GM12878 (cell line): Measurements from ENCODE around the gene PRRC2C. TPM values are rescaled to one million over a fixed set of nuclear protein-coding genes. Genes with fewer than 3 reads are reported as not detected.

Source experiments
- ATAC-seq: fragments of 200-7000 bp; cut with Tn5 transposase; 3 replicates; pipeline ENCODE4 v1.9.1; 2020; ENCODE audit warnings: mild to moderate bottlenecking, moderate library complexity
- BruUV-seq: library from RNA; stranded (reverse); fragments of 400-500 nt; replicated peaks from 2 replicates; lab custom pipeline; 2021; lab: Mats Ljungman, UMichigan
- CTCF ChIA-PET: fragments of 300-600 bp; sonication (Branson Sonifier 250); formaldehyde crosslinking; extraction: SDS; loops from one replicate; lab custom pipeline; 2021; ENCODE audit warnings: inconsistent platforms; lab: Yijun Ruan, JAX
- POLR2A ChIA-PET: fragments of 350-600 bp; formaldehyde crosslinking; extraction: SDS; loops from one replicate; lab custom pipeline; 2021; ENCODE audit warnings: inconsistent platforms; lab: Charles Lee
- RAD21 ChIA-PET: fragments of 300-600 bp; sonication (Branson Sonifier 250); formaldehyde crosslinking; loops from one replicate; lab custom pipeline; 2023; ENCODE audit warnings: antibody characterized with exemption; ENCODE audit not compliant: unreplicated experiment; lab: Charles Lee
- SMC1A ChIA-PET: fragments of 300-600 bp; sonication (Branson Sonifier 250); formaldehyde crosslinking; loops from one replicate; lab custom pipeline; 2023; ENCODE audit not compliant: unreplicated experiment, uncharacterized antibody; lab: Charles Lee
- DNase-seq: peaks from one replicate; pipeline ENCODE4 v3.0.0-alpha.2; 2011; ENCODE audit warnings: low read depth, low spot score
- FAIRE-seq: peaks from 3 replicates; lab custom pipeline; 2011; peaks lifted over from hg19 to GRCh38; lab: Jason Lieb, UNC
- H2AFZ ChIP-seq: 2 replicates; pipeline ENCODE4 v1.6.0; 2011; ENCODE audit warnings: low read depth, low read length, control low read depth; ENCODE audit not compliant: control insufficient read depth
- H3K27ac ChIP-seq: 2 replicates; pipeline ENCODE4 v1.5.1; 2011; ENCODE audit warnings: control low read depth; ENCODE audit not compliant: control insufficient read depth, insufficient read depth
- H3K27me3 ChIP-seq, 2 experiments: replicated peaks in 1 of 2; 2 replicates each; pipeline versions ENCODE4 v1.6.0 to v1.6.1; 2011; ENCODE audit warnings: low read length in 1 of 2; ENCODE audit not compliant: control insufficient read depth in 2 of 2, insufficient read depth in 2 of 2
- H3K36me3 ChIP-seq, 2 experiments: 2 replicates each; pipeline ENCODE4 v1.5.1; 2011; ENCODE audit warnings: low read length in 1 of 2; ENCODE audit not compliant: control insufficient read depth in 2 of 2, insufficient read depth in 2 of 2
- H3K4me1 ChIP-seq: 2 replicates; pipeline ENCODE4 v1.6.1; 2011; ENCODE audit warnings: mild to moderate bottlenecking, low read length, moderate library complexity, mixed read lengths; ENCODE audit not compliant: control insufficient read depth, insufficient read depth
- H3K4me2 ChIP-seq: 2 replicates; pipeline ENCODE4 v1.6.0; 2011; ENCODE audit warnings: control low read depth; ENCODE audit not compliant: control insufficient read depth, insufficient read depth
- H3K4me3 ChIP-seq: fragments of 200-600 bp; sonication (generic); 2 replicates; pipeline ENCODE4 v1.5.1; 2016
- H3K79me2 ChIP-seq: 2 replicates; pipeline ENCODE4 v1.6.0; 2011; ENCODE audit warnings: low read length; ENCODE audit not compliant: control insufficient read depth, insufficient read depth
- H3K9ac ChIP-seq: 2 replicates; pipeline ENCODE4 v1.8.0; 2011; ENCODE audit warnings: low read length, control low read depth, mixed read lengths; ENCODE audit not compliant: control insufficient read depth, insufficient read depth
- H3K9me3 ChIP-seq: replicated peaks from 3 replicates; pipeline ENCODE4 v1.5.1; 2011; ENCODE audit warnings: mild to moderate bottlenecking, low read length; ENCODE audit not compliant: control insufficient read depth, insufficient read depth
- H4K20me1 ChIP-seq: 2 replicates; pipeline ENCODE4 v1.6.0; 2011; ENCODE audit not compliant: control insufficient read depth, insufficient read depth
- FOXM1 ChIP-seq: IDR thresholded peaks from 2 replicates; pipeline ENCODE4 v1.6.1; 2012; ENCODE audit warnings: low read depth, mild to moderate bottlenecking, inconsistent platforms, low read length, moderate library complexity
- GATAD2B ChIP-seq: fragments of 450-650 bp; conservative IDR thresholded peaks from 2 replicates; pipeline ENCODE4 v1.6.1; 2017; ENCODE audit warnings: low read depth, mild to moderate bottlenecking, moderate library complexity
- JUNB ChIP-seq: IDR thresholded peaks from 2 replicates; pipeline ENCODE4 v1.6.1; 2016; ENCODE audit warnings: antibody characterized with exemption, mild to moderate bottlenecking
- PAX8 ChIP-seq: fragments of 450-650 bp; IDR thresholded peaks from 2 replicates; pipeline ENCODE4 v1.6.1; 2017; ENCODE audit warnings: mild to moderate bottlenecking, moderate library complexity
- SKIL ChIP-seq: fragments of 450-650 bp; IDR thresholded peaks from 2 replicates; pipeline ENCODE4 v1.6.1; 2017; ENCODE audit warnings: mild to moderate bottlenecking, low read depth, inconsistent platforms; ENCODE audit not compliant: poor library complexity, severe bottlenecking
- SRF ChIP-seq, 2 experiments: IDR thresholded peaks; 2 replicates each; pipeline ENCODE4 v1.6.1; 2011; ENCODE audit warnings: low read depth in 2 of 2, low read length in 2 of 2, mild to moderate bottlenecking in 1 of 2, moderate library complexity in 1 of 2
- ZNF274 ChIP-seq: IDR thresholded peaks from one replicate; pipeline ENCODE4 v1.8.0; 2011; ENCODE audit not compliant: insufficient read length, insufficient read depth
- ZZZ3 ChIP-seq: IDR thresholded peaks from 2 replicates; pipeline ENCODE4 v1.6.1; 2011; ENCODE audit warnings: low read depth; ENCODE audit not compliant: control insufficient read depth, insufficient read length
- WGBS: methylation state at CpG from one replicate; pipeline ENCODE4 v1.1.6; 2016; ENCODE audit warnings: low lambda C conversion rate; ENCODE audit not compliant: insufficient replicate concordance, insufficient coverage; ENCODE audit errors: missing lambda C conversion rate; 5-methylcytosine and 5-hydroxymethylcytosine counted together
- in situ Hi-C: fragments of 300-500 bp; cut with MboI; formaldehyde crosslinking; loops from 9 replicates; pipeline ENCODE4 v1.14.3; 2018; ENCODE audit warnings: mixed read lengths
- intact Hi-C: fragments of 100-400 bp; cut with micrococcal nuclease; formaldehyde crosslinking; loops from one replicate; pipeline ENCODE4 v1.14.2; 2022; ENCODE audit not compliant: unreplicated experiment
- polyA plus RNA-seq, 11 experiments: library from polyadenylated mRNA; depleted of rRNA in 4 of 11; unstranded in 6 of 11; stranded (reverse) in 5 of 11; fragments of >200 nt; fragmentation: Nextera tagmentation in 4 of 11; fragmentation: Illumina TruSeq in 1 of 11; extraction: Ambion mirVana in 4 of 11; extraction: Trizol in 1 of 11; gene quantifications; 1 replicate in 1 of 11; 2 replicates in 10 of 11; pipeline versions ENCODE4 v1.2.1 to v1.2.3, GENCODE V29; 2011 to 2016; ENCODE audit warnings: inconsistent platforms in 2 of 11, missing spikeins in 2 of 11, low read depth in 1 of 11
- total RNA-seq, 4 experiments: library from RNA; depleted of rRNA in 3 of 4; stranded (reverse); fragments of >200 nt in 3 of 4; fragmentation: Illumina TruSeq in 1 of 4; extraction: Trizol in 1 of 4; gene quantifications; 2 replicates each; pipeline versions ENCODE4 v1.2.1 to v1.2.3, GENCODE V29; 2013 to 2021

PRRC2C gene
- total and polyA plus RNA-seq, 10 of the 15 experiments (the other 5 are each of a cell fraction or from before 2014, with no cell fraction given) = 53.4 to 182 (median 91.8) TPM

GRCh38 chr1:171622152-171622462 is 136.8 kb downstream of the PRRC2C start, which contains the start of gene MYOCOS:
Gene MYOCOS (plus strand): TSS chr1:171622243. CDS start chr1:171623884, 1,641 bp downstream.
- no peak for ATAC-seq
- POLR2A ChIA-PET = interaction anchor here (0.6 to 4.3 kb wide), 6 partner anchors 11 to 25 kb away, joined by 3 to 13 read pairs (median 4); no protein-coding TSS in a partner anchor

More at GRCh38 chr1:171622152-171622462, 136.8 kb downstream of the PRRC2C start, which contains the start of gene MYOCOS:
- SMC1A ChIA-PET = interaction anchor here (0.7 to 10.2 kb wide), 12 partner anchors 11 to 363 kb away, joined by 3 to 78 read pairs (median 4); no protein-coding TSS in a partner anchor
- TF ChIP-seq ZNF274 (no peak), GATAD2B (no peak), JUNB (no peak), SRF (IDR thresholded peaks at IDR 0.05; ENCODE audit: low read depth in 2 of 2, low read length in 2 of 2) (no peak), SKIL (no peak), FOXM1 (no peak), PAX8 (no peak), ZZZ3 (no peak)
- H3K36me3 ChIP-seq = no peaks in the 10 kb centered on the region
- no peaks in the 10 kb centered on the region for H3K79me2 ChIP-seq
- no peak within 1 kb of the TSS for H3K9ac ChIP-seq
- no peak within 1 kb of the TSS for H2AFZ ChIP-seq
- WGBS = 69% methylated on average over 7 of the region's 7 CpGs
- H3K4me2 ChIP-seq = no peak within 1 kb of the TSS
- H3K4me1 ChIP-seq = peaks cover 6% of the 10 kb centered on the region; the same call in 1 of the 2 replicates
- no TSS peak for BruUV-seq
- H4K20me1 ChIP-seq = no peaks in the 10 kb centered on the region
- intact Hi-C loops = no loop called here
- in situ Hi-C loops = no loop called here
- H3K27me3 ChIP-seq = no peaks in the 10 kb centered on the region
- DNase-seq = no peak
- no peak within 1 kb of the TSS for H3K4me3 ChIP-seq
- CTCF ChIA-PET = interaction anchor here (1.1 to 5.9 kb wide), 3 partner anchors 16 to 137 kb away, joined by 3 to 38 read pairs (median 15); partner anchors contain the start of gene PRRC2C
- H3K9me3 ChIP-seq = no peaks in the 10 kb centered on the region
- H3K27ac ChIP-seq = no peak within 1 kb of the TSS
- no peak for FAIRE-seq
- RAD21 ChIA-PET = interaction anchor here (0.6 to 2.0 kb wide), 6 partner anchors 12 to 28 kb away, joined by 3 to 9 read pairs (median 3); no protein-coding TSS in a partner anchor
